ENCODE results near the gene CNOT6.
A peak's percentile ranks its signal among the peaks of the same experiment; 100 is the strongest.

CNOT6 gene

DNA sequence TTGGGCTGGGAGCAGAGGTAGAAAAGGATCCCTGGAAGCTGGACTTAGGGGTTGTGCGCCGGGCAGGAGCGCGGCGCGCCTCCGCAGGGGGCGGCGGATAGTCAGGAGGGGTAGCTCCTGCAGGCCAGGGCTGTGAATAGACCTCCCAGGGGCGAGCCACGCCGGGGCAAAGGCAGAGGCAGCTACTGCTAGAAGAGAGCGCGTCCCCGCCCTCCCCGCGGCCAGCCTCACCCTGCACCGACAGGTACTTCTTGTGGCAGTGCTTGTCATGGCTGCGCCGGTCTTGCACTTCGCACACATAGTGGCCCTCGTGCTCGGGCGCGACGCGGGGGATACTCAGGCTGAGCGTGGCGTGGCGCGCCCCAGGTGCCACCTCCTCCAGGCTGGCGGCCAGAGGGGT, 127.1 kb downstream of the CNOT6 start:
- no peak overlapping the region for H3K9ac ChIP-seq (ENCODE audit: low read depth, low read length)
- no peaks in the 10 kb centered on the region for H3K9me3 ChIP-seq (ENCODE audit: insufficient read depth, low read length, severe bottlenecking)
- H3K4me2 ChIP-seq (ENCODE audit: insufficient read depth, low read length) = no peak overlapping the region
- no peak for TF ChIP-seq EZH2 (IDR thresholded peaks at IDR 0.05; ENCODE audit: borderline replicate concordance, low read depth, low read length, severe bottlenecking)
- TF ChIP-seq, protein P1, sequence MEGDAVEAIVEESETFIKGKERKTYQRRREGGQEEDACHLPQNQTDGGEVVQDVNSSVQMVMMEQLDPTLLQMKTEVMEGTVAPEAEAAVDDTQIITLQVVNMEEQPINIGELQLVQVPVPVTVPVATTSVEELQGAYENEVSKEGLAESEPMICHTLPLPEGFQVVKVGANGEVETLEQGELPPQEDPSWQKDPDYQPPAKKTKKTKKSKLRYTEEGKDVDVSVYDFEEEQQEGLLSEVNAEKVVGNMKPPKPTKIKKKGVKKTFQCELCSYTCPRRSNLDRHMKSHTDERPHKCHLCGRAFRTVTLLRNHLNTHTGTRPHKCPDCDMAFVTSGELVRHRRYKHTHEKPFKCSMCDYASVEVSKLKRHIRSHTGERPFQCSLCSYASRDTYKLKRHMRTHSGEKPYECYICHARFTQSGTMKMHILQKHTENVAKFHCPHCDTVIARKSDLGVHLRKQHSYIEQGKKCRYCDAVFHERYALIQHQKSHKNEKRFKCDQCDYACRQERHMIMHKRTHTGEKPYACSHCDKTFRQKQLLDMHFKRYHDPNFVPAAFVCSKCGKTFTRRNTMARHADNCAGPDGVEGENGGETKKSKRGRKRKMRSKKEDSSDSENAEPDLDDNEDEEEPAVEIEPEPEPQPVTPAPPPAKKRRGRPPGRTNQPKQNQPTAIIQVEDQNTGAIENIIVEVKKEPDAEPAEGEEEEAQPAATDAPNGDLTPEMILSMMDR (IDR thresholded peaks at IDR 0.05; ENCODE audit: borderline replicate concordance, extremely low read depth, low read length, poor library complexity, severe bottlenecking) = no peak
- DNase-seq = no peak
- no peaks in the 10 kb centered on the region for H3K36me3 ChIP-seq (ENCODE audit: insufficient read depth, low read length)
- no peaks in the 10 kb centered on the region for H3K79me2 ChIP-seq (ENCODE audit: insufficient read depth, low read length)
- ATAC-seq (ENCODE audit: insufficient read depth, low read depth) = no peak
- H4K20me1 ChIP-seq (ENCODE audit: insufficient read depth, low read length) = peaks cover 6% of the 10 kb centered on the region; the same call in 1 of the 2 replicates
- no peak overlapping the region for H2AFZ ChIP-seq (ENCODE audit: low read depth, low read length)
- H3K4me3 ChIP-seq (ENCODE audit: low read depth in 1 of 2, low read length in 2 of 2) = no peak overlapping the region
- H3K27ac ChIP-seq (ENCODE audit: low read length) = no peak overlapping the region
- peaks cover 4% of the 10 kb centered on the region for H3K4me1 ChIP-seq (ENCODE audit: insufficient read depth, low read length)
- no peaks in the 10 kb centered on the region for H3K27me3 ChIP-seq (ENCODE audit: insufficient read depth, low read length, poor library complexity)

DNA sequence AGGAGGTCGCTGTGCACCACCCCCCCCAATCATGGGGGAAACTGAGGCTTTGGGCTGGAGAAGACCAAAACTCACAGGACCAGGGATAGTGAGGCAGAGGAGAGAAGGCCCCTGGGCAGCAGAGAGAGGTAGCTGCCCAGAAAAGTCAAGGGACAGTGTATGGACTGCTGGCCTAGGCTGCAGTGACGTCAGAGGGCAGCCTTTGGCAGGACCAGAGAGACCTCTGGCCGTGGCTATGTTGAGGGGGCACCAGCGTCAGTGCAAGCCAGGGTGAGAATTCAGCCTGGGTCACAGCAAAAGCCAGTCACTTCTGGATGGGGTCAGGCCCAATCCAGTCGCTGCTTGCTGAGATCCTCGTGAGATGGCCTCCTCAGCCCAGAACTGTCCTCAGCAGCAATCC, 128.7 kb downstream of the CNOT6 start:
- Histone ChIP-seq H3K9ac (ENCODE audit: low read depth, low read length) (no peak overlapping the region), H3K79me2 (ENCODE audit: insufficient read depth, low read length) (no peaks in the 10 kb centered on the region), H3K36me3 (ENCODE audit: insufficient read depth, low read length) (no peaks in the 10 kb centered on the region), H3K27me3 (ENCODE audit: insufficient read depth, low read length, poor library complexity) (no peaks in the 10 kb centered on the region), H4K20me1 (ENCODE audit: insufficient read depth, low read length) (peaks cover 6% of the 10 kb centered on the region; the same call in 1 of the 2 replicates), H3K27ac (ENCODE audit: low read length) (no peak overlapping the region), H3K4me1 (ENCODE audit: insufficient read depth, low read length) (peaks cover 4% of the 10 kb centered on the region), H3K4me3 (ENCODE audit: low read depth in 1 of 2, low read length in 2 of 2) (no peak overlapping the region), H2AFZ (ENCODE audit: low read depth, low read length) (no peak overlapping the region), H3K4me2 (ENCODE audit: insufficient read depth, low read length) (no peak overlapping the region), H3K9me3 (ENCODE audit: insufficient read depth, low read length, severe bottlenecking) (no peaks in the 10 kb centered on the region)
- TF ChIP-seq, protein P1 (IDR thresholded peaks at IDR 0.05; ENCODE audit: borderline replicate concordance, extremely low read depth, low read length, poor library complexity, severe bottlenecking) = no peak
- TF ChIP-seq EZH2 (IDR thresholded peaks at IDR 0.05; ENCODE audit: borderline replicate concordance, low read depth, low read length, severe bottlenecking) = no peak
- no peak for ATAC-seq (ENCODE audit: insufficient read depth, low read depth)
- DNase-seq = no peak

DNA sequence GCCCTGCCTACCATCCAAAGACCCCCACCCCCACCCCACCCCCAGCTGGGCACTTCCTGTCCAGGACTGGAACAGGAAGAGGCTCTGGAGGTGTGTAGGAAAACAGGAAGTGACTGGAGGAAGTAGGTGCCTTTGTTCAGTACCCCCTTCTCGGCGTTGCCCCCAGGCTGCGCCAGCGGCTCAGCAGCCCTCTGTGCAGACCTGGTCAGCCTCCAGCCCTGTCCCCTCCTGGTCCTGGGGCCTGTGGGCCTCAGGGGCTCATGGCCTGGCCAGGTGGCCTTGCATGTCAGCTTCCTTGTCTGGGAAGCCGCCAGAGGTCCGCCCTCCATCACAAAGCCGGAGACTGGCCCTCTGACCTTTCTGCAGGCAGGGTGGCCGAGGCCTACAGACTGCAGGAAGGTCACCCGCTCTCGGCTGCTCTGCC, 129.2 kb downstream of the CNOT6 start:
- H2AFZ ChIP-seq (ENCODE audit: low read depth, low read length) = no peak overlapping the region
- peak overlapping the region; percentile 52; the same call in 1 of the 2 replicates for H3K27ac ChIP-seq (ENCODE audit: low read length)
- no peaks in the 10 kb centered on the region for H3K79me2 ChIP-seq (ENCODE audit: insufficient read depth, low read length)
- no peaks in the 10 kb centered on the region for H3K9me3 ChIP-seq (ENCODE audit: insufficient read depth, low read length, severe bottlenecking)
- ATAC-seq (ENCODE audit: insufficient read depth, low read depth) (0 out of 3 replicates have a peak, but pooled peaks have one; percentile 12), DNase-seq (no peak)
- H3K4me3 ChIP-seq (ENCODE audit: low read depth in 1 of 2, low read length in 2 of 2) = no peak overlapping the region
- no peaks in the 10 kb centered on the region for H3K36me3 ChIP-seq (ENCODE audit: insufficient read depth, low read length)
- no peak for TF ChIP-seq EZH2 (IDR thresholded peaks at IDR 0.05; ENCODE audit: borderline replicate concordance, low read depth, low read length, severe bottlenecking)
- TF ChIP-seq, protein P1 (IDR thresholded peaks at IDR 0.05; ENCODE audit: borderline replicate concordance, extremely low read depth, low read length, poor library complexity, severe bottlenecking) = no peak
- peaks cover 4% of the 10 kb centered on the region for H3K4me1 ChIP-seq (ENCODE audit: insufficient read depth, low read length)
- H3K27me3 ChIP-seq (ENCODE audit: insufficient read depth, low read length, poor library complexity) = no peaks in the 10 kb centered on the region
- H3K9ac ChIP-seq (ENCODE audit: low read depth, low read length) = no peak overlapping the region
- no peak overlapping the region for H3K4me2 ChIP-seq (ENCODE audit: insufficient read depth, low read length)
- H4K20me1 ChIP-seq (ENCODE audit: insufficient read depth, low read length) = peaks cover 6% of the 10 kb centered on the region; the same call in 1 of the 2 replicates
